Retina (tissue), 1 donor: ENCODE results near the gene ERCC6L.
"Not testable (repeated sequence)": the region's sequence is repeated elsewhere in the genome, so short reads cannot be mapped to it uniquely, and the experiment has no call there.

Experiments used
- DNase-seq: peaks from one replicate; pipeline ENCODE4 v3.0.0-alpha.2; 2016

Gene ERCC6L

GRCh38 chrX:72247206-72247942, 8.5 kb upstream of the ERCC6L start:
- no peak for DNase-seq

GRCh38 chrX:72245461-72246089, 6.7 kb upstream of the ERCC6L start:
- peak; percentile 53 for DNase-seq

GRCh38 chrX:72243472-72243871, 4.6 kb upstream of the ERCC6L start:
- DNase-seq: no peak

GRCh38 chrX:72240976-72241375, 2.1 kb upstream of the ERCC6L start:
- DNase-seq: no peak

- DNase-seq: no peak
Observed at GRCh38 chrX:72238183-72238582, 644 bp downstream of the ERCC6L start.

- no peak for DNase-seq
Observed at GRCh38 chrX:72236841-72237240, 2.0 kb downstream of the ERCC6L start.

- DNase-seq: no peak
Observed at GRCh38 chrX:72230290-72230689, 8.5 kb downstream of the ERCC6L start.

- DNase-seq: not testable (repeated sequence)
Observed at GRCh38 chrX:72220375-72220774, 18.5 kb downstream of the ERCC6L start.

GRCh38 chrX:72216973-72217372, 21.9 kb downstream of the ERCC6L start:
- DNase-seq: no peak

- DNase-seq: no peak
Observed at GRCh38 chrX:72208126-72208800, 30.6 kb downstream of the ERCC6L start.

GRCh38 chrX:72207366-72207765, 31.5 kb downstream of the ERCC6L start:
- no peak for DNase-seq

GRCh38 chrX:72205706-72206105, 33.1 kb downstream of the ERCC6L start:
- DNase-seq: no peak

- no peak for DNase-seq
Observed at GRCh38 chrX:72203421-72203820, 35.4 kb downstream of the ERCC6L start.

- no peak for DNase-seq
Observed at GRCh38 chrX:72202792-72203401, 35.9 kb downstream of the ERCC6L start.

- DNase-seq: no peak
Observed at GRCh38 chrX:72201836-72202536, 36.8 kb downstream of the ERCC6L start.

- DNase-seq: no peak
Observed at GRCh38 chrX:72182924-72183323, 55.9 kb downstream of the ERCC6L start.

GRCh38 chrX:72181178-72182125, 57.4 kb downstream of the ERCC6L start, which contains the start of gene PIN4:
TSS of gene PIN4 (plus strand) at chrX:72181757. CDS start at chrX:72181786, 29 bp downstream.
- DNase-seq: peak; percentile 96

- DNase-seq: no peak
Observed at GRCh38 chrX:72180539-72180938, 58.3 kb downstream of the ERCC6L start.

- no peak for DNase-seq
Observed at GRCh38 chrX:72176981-72177380, 61.8 kb downstream of the ERCC6L start.

GRCh38 chrX:72176289-72176688, 62.5 kb downstream of the ERCC6L start:
- not testable (repeated sequence) for DNase-seq

GRCh38 chrX:72169008-72169728, 69.7 kb downstream of the ERCC6L start:
- no peak for DNase-seq
